Suprapubic skin (tissue), 3 donors: ENCODE data around the gene PTPRJ.

ENCODE experiments used
- EP300 ChIP-seq: sonication (generic); formaldehyde crosslinking; IDR thresholded peaks from one replicate; pipeline ENCODE4 v1.6.1; 2017; ENCODE audit warnings: antibody characterized with exemption
- POLR2A ChIP-seq, 2 donors: fragments of 450-650 bp; IDR thresholded peaks; one replicate each; pipeline ENCODE4 v1.6.1; 2017; ENCODE audit warnings: antibody characterized with exemption in 2 of 2, mild to moderate bottlenecking in 2 of 2, moderate library complexity in 2 of 2
- TF ChIP-seq, protein P1 (sequence below), 2 donors: fragments of 200-600 bp in 1 of 2; fragments of 450-650 bp in 1 of 2; sonication (generic) in 1 of 2; IDR thresholded peaks; one replicate each; pipeline ENCODE4 v1.5.1; 2016 to 2019; ENCODE audit warnings: antibody characterized with exemption in 2 of 2, mild to moderate bottlenecking in 1 of 2, moderate library complexity in 1 of 2

DNA sequence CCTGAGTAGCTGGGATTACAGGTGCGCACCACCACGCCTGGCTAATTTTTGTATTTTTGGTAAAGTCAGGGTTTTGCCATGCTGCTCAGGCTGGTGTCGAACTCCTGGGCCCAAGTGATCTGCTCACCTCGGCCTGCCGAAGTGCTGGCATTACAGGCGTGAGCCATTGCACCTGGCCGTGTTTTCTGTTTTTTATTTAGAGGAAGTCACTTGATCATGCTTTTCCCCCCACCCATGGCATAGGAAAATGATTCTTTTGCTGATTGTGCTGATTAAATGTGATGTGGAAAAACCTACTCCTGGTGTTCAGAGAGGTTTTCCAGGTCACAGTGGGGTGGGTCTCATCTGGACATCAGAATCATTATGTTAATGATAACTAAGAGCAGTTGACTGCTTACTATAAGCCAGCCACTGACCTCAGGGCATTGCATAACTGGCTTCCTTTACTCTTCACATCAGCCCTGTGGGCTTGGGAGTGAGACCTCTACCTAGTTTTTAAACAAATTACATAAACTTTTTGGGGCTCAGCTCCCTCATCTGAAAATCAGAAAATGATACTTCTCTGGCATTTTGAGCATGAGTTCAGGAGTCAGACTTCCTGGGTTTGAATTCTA is 71.0 kb downstream of the PTPRJ start:
- TF ChIP-seq, protein P1, sequence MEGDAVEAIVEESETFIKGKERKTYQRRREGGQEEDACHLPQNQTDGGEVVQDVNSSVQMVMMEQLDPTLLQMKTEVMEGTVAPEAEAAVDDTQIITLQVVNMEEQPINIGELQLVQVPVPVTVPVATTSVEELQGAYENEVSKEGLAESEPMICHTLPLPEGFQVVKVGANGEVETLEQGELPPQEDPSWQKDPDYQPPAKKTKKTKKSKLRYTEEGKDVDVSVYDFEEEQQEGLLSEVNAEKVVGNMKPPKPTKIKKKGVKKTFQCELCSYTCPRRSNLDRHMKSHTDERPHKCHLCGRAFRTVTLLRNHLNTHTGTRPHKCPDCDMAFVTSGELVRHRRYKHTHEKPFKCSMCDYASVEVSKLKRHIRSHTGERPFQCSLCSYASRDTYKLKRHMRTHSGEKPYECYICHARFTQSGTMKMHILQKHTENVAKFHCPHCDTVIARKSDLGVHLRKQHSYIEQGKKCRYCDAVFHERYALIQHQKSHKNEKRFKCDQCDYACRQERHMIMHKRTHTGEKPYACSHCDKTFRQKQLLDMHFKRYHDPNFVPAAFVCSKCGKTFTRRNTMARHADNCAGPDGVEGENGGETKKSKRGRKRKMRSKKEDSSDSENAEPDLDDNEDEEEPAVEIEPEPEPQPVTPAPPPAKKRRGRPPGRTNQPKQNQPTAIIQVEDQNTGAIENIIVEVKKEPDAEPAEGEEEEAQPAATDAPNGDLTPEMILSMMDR (IDR thresholded peaks at IDR 0.05), result no peak
- TF ChIP-seq POLR2A (IDR thresholded peaks at IDR 0.05) (no peak), EP300 (no peak)
